ENCODE measurements around the gene BAIAP2. TPM values are rescaled to one million over a fixed set of nuclear protein-coding genes. Genes with fewer than 3 reads are reported as not detected.

BAIAP2 gene
- total and polyA plus RNA-seq, 10 donors = 2.8 to 33.2 (median 17.8) TPM

DNA sequence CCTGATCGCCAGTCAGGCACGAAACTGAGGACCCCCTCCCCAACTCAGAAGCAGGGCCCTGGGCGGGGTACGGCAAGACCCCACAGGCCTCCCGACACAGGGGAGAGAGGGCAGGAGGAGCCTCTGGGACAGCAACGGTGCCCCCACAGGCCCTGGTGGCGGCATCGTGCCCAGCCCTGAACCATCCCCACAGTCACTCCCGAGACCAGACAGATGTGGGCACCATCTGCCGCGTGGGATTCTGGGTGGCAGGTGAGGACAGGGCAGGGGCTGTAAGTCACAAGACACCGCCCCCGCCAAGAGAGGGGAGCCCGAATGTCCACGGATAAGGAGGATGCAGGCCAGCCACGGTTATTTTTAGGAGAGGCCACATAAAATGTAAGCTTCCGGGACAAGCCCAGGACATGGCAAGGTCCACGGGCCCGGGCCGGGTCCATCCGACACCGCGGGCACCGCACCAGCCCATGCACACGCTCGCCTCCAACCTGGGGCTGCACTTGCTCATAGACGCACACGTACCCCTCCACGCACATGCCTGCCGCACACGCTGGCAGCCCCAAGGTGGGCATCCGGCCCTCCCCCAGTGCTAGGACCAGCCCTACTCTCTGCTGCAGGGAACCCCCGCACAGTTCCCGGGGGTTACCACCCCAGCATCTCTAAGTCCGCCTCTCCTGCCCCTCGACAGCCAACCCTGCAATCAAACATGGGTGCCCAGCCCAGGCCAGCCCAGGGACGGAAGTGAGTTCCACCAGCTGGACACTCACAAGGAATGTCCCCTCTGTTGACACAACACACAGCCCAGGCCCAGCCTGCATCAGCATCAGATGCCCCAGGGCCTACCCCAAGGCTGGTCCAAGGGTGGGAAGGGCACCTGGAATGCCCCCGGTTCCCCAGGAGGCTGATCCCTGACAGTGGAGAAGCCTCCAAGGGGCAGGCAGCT is 122.2 kb downstream of the BAIAP2 start:
- intact Hi-C loops (cut with DNase I; ENCODE audit: low total_unique reads) = no loop called here
- H3K9me3 ChIP-seq = no peaks in the 10 kb centered on the region
- peak; percentile 72 for DNase-seq

GRCh38 chr17:81157848-81158687 is 123.1 kb downstream of the BAIAP2 start:
- Histone ChIP-seq H3K4me1 (peaks cover 6 to 60% (median 29%) of the 10 kb centered on the region in 6 donors), H3K27me3 (replicated peaks in 1 of 7) (peaks cover 0 to 38% (median 4%) of the 10 kb centered on the region in 7 donors), H3K4me3 (peak overlapping the region in 1 of 8 donors; percentile 71), H3K27ac (peak overlapping the region in 4 of 8 donors; percentile 14 to 27 (median 18)), H3K36me3 (peaks cover 0 to 3% (median 0%) of the 10 kb centered on the region in 6 donors), H3K9me3 (no peaks in the 10 kb centered on the region)
- TF ChIP-seq, protein P1, sequence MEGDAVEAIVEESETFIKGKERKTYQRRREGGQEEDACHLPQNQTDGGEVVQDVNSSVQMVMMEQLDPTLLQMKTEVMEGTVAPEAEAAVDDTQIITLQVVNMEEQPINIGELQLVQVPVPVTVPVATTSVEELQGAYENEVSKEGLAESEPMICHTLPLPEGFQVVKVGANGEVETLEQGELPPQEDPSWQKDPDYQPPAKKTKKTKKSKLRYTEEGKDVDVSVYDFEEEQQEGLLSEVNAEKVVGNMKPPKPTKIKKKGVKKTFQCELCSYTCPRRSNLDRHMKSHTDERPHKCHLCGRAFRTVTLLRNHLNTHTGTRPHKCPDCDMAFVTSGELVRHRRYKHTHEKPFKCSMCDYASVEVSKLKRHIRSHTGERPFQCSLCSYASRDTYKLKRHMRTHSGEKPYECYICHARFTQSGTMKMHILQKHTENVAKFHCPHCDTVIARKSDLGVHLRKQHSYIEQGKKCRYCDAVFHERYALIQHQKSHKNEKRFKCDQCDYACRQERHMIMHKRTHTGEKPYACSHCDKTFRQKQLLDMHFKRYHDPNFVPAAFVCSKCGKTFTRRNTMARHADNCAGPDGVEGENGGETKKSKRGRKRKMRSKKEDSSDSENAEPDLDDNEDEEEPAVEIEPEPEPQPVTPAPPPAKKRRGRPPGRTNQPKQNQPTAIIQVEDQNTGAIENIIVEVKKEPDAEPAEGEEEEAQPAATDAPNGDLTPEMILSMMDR (IDR thresholded peaks at IDR 0.05 in 8 of 11, conservative IDR thresholded peaks at IDR 0.05 in 3 of 11) = no peak
- TF ChIP-seq POLR2AphosphoS5 (IDR thresholded peaks at IDR 0.05) = no peak
- no peak for TF ChIP-seq POLR2A (IDR thresholded peaks at IDR 0.05)
- WGBS, 5 donors = 76 to 84% (median 81%) methylated on average over 25 to 39 of the region's 39 CpGs
- intact Hi-C loops (cut with DNase I; ENCODE audit: low total_unique reads) = no loop called here
- peak; percentile 76 for DNase-seq

More for the DNA sequence above, 122.2 kb downstream of the BAIAP2 start:
- H3K27me3 ChIP-seq (replicated peaks in 1 of 7) = peaks cover 0 to 30% (median 4%) of the 10 kb centered on the region in 7 donors
- peak overlapping the region in 2 of 8 donors; percentile 14 to 27 for H3K27ac ChIP-seq
- WGBS, 5 donors = 85 to 95% (median 92%) methylated on average over 25 to 38 of the region's 38 CpGs
- TF ChIP-seq, protein P1 (IDR thresholded peaks at IDR 0.05 in 8 of 11, conservative IDR thresholded peaks at IDR 0.05 in 3 of 11) = no peak
- TF ChIP-seq POLR2A (IDR thresholded peaks at IDR 0.05) (no peak), POLR2AphosphoS5 (IDR thresholded peaks at IDR 0.05) (no peak)
- H3K4me3 ChIP-seq = peak overlapping the region in 1 of 8 donors; percentile 71
- H3K4me1 ChIP-seq = peaks cover 6 to 70% (median 36%) of the 10 kb centered on the region in 6 donors
- peaks cover 0 to 3% (median 0%) of the 10 kb centered on the region in 6 donors for H3K36me3 ChIP-seq

GRCh38 chr17:81158688-81159590 is 124.0 kb downstream of the BAIAP2 start:
- peak; percentile 76 for DNase-seq
- TF ChIP-seq, protein P1 (IDR thresholded peaks at IDR 0.05 in 8 of 11, conservative IDR thresholded peaks at IDR 0.05 in 3 of 11) = no peak
- TF ChIP-seq POLR2AphosphoS5 (IDR thresholded peaks at IDR 0.05) (no peak), POLR2A (IDR thresholded peaks at IDR 0.05) (no peak)
- H3K27me3 ChIP-seq (replicated peaks in 1 of 7) = peaks cover 0 to 46% (median 4%) of the 10 kb centered on the region in 7 donors
- peaks cover 6 to 52% (median 29%) of the 10 kb centered on the region in 6 donors for H3K4me1 ChIP-seq
- 85 to 91% (median 87%) methylated on average over 40 to 43 of the region's 43 CpGs for WGBS, 5 donors
- H3K27ac ChIP-seq = peak overlapping the region in 4 of 8 donors; percentile 73 to 94 (median 82)
- intact Hi-C loops (cut with DNase I; ENCODE audit: low total_unique reads) = no loop called here
- peak overlapping the region in 7 of 8 donors; percentile 35 to 71 (median 45) for H3K4me3 ChIP-seq
- peaks cover 0 to 3% (median 0%) of the 10 kb centered on the region in 6 donors for H3K36me3 ChIP-seq
- H3K9me3 ChIP-seq = no peaks in the 10 kb centered on the region
